Measurements from ENCODE around the gene PRKAR1B.

The PRKAR1B gene

GRCh38 chr7:521221-522070, 205.6 kb downstream of the PRKAR1B start:
- no peak for DNase-seq (ENCODE audit: low read depth in 2 of 2)

- no peak for DNase-seq (ENCODE audit: low read depth in 2 of 2)
Observed at GRCh38 chr7:520503-521161, 206.4 kb downstream of the PRKAR1B start.

GRCh38 chr7:519484-520390, 207.3 kb downstream of the PRKAR1B start, which contains the start of gene PDGFA:
Gene PDGFA (minus strand): TSS chr7:519846. CDS start chr7:519001, 845 bp downstream.
- no peak for DNase-seq (ENCODE audit: low read depth in 2 of 2)

- peak in 1 of 2 donors; percentile 10 for DNase-seq (ENCODE audit: low read depth in 2 of 2)
Observed at GRCh38 chr7:518630-519483, 208.2 kb downstream of the PRKAR1B start.

GRCh38 chr7:517774-518629, 209.1 kb downstream of the PRKAR1B start:
- DNase-seq (ENCODE audit: low read depth in 2 of 2), result no peak

- no peak for DNase-seq (ENCODE audit: low read depth in 2 of 2)
Observed at GRCh38 chr7:516606-517456, 210.2 kb downstream of the PRKAR1B start.

GRCh38 chr7:516216-516605, 210.9 kb downstream of the PRKAR1B start:
- DNase-seq (ENCODE audit: low read depth in 2 of 2), result no peak

- no peak for DNase-seq (ENCODE audit: low read depth in 2 of 2)
Observed at GRCh38 chr7:515628-516027, 211.5 kb downstream of the PRKAR1B start.

- no peak for DNase-seq (ENCODE audit: low read depth in 2 of 2)
Observed at GRCh38 chr7:514651-515598, 212.2 kb downstream of the PRKAR1B start.

GRCh38 chr7:514242-514641, 212.8 kb downstream of the PRKAR1B start:
- DNase-seq (ENCODE audit: low read depth in 2 of 2), result no peak

- DNase-seq (ENCODE audit: low read depth in 2 of 2), result no peak
Observed at GRCh38 chr7:513521-514166, 213.4 kb downstream of the PRKAR1B start.

GRCh38 chr7:512541-513311, 214.4 kb downstream of the PRKAR1B start:
- no peak for DNase-seq (ENCODE audit: low read depth in 2 of 2)

GRCh38 chr7:512146-512510, 215.0 kb downstream of the PRKAR1B start:
- no peak for DNase-seq (ENCODE audit: low read depth in 2 of 2)

GRCh38 chr7:511476-512145, 215.5 kb downstream of the PRKAR1B start:
- DNase-seq (ENCODE audit: low read depth in 2 of 2), result no peak

GRCh38 chr7:510782-511281, 216.2 kb downstream of the PRKAR1B start:
- no peak for DNase-seq (ENCODE audit: low read depth in 2 of 2)

- no peak for DNase-seq (ENCODE audit: low read depth in 2 of 2)
Observed at GRCh38 chr7:510131-510481, 217.0 kb downstream of the PRKAR1B start.

All from stimulated activated CD4-positive, alpha-beta T cell treated with anti-CD3 and anti-CD28 coated beads, Interleukin-15, amount 100 ng/mL, for 48 hours (primary cell).